PC-9 (cell line): ENCODE results near the gene ILDR1. TPM values are rescaled to one million over a fixed set of nuclear protein-coding genes. Genes with fewer than 3 reads are reported as not detected.

ENCODE experiments used
- total RNA-seq: library from RNA; stranded (reverse); gene quantifications from 2 replicates; pipeline ENCODE4 v1.2.3, GENCODE V29; 2021

The ILDR1 gene
- total RNA-seq, 1 experiment from 2014 or later = 5.1 TPM

Other genes with a start within 250 kb of the ILDR1 start
- 14.6 and 14.8 TPM in 2 replicates for gene IQCB1, start 187.2 kb downstream of the ILDR1 start, total RNA-seq
- 0.90 and 2.0 TPM in 2 replicates for gene EAF2, start 187.0 kb downstream of the ILDR1 start, total RNA-seq
- gene SLC15A2, start 127.8 kb downstream of the ILDR1 start, total RNA-seq = 1.1 and 2.8 TPM in 2 replicates
- gene CD86, start 33.1 kb upstream of the ILDR1 start, total RNA-seq = not detected in 2 replicates
- gene CASR, start 161.4 kb upstream of the ILDR1 start, total RNA-seq = not detected in 2 replicates